Activated T-cell treated with anti-CD3 and anti-CD28 coated beads, Interleukin-2, amount 50 U/mL, for 1 hour (primary cell): ENCODE data around the gene SORBS2.

ENCODE experiments used
- DNase-seq: peaks from one replicate; pipeline ENCODE4 v3.0.0-alpha.2; 2020

SORBS2 gene

DNA sequence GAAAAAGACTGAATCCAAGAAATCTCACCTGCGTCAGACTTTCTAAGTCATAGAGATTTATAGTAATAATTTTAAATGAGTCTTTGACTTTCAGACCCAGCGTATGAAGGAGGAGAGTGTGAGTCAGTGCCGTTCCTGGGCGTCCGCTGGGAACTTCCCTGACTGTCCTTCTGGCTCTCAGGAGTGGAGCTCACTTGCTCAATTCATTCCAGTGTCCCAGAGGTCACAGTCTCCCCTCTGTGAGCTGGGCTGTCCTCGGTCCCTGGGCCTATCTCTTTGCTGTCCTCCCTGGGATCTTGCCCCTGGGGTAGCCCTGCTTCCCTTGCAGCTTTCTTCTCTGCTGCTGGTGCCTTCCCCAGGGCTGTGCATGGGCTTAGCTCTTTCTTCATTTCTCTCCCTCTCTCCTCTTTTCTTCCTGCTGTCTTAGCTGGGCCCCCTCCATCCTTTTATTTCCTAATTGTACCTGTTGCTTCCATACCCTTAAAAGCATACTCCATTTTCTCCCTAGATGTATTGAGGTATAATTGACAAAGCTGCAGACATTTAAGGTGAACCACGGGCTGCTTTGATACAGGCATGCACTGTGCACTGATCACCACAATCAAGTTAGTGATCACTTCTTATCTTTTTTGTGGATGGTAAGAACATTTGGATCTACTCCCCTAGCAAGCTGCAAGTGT, 11.6 kb downstream of the SORBS2 start:
- no peak for DNase-seq

- no peak for DNase-seq
These were observed 12.6 kb downstream of the SORBS2 start for GRCh38 chr4:185799442-185799841.

DNA sequence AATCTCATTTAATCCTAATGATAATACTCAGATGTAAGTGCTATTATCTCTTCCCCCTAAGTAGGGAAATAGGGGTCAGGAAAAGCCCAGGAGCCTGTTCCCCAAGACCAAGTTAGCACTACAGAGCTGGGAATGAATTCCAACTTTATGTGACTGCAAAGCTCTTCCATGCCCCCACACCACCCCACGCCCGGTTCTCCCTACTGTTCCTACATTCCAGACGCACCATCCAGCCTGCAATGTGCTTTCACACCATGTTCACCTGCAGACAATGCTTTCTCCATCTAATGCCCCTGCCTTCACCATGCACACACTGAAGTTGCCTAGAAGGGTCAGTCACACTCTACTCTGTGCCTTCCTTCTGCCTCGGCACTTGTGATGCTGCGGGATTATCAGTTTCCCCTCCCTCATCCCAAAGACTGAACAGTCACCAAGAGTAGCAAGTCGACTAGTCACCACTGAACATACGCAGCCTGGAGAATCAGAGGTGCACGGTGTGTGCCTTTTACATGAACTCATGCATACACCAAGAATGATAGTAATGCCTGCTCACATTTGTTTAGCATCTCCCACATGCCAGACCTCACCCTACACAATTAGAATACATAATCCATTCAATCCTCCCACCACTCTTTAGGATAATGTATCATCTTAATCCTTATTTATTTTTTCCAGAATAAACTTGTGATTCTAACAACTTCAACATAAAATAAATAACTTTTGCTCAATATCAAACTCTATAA, 14.2 kb downstream of the SORBS2 start:
- DNase-seq, result no peak

DNA sequence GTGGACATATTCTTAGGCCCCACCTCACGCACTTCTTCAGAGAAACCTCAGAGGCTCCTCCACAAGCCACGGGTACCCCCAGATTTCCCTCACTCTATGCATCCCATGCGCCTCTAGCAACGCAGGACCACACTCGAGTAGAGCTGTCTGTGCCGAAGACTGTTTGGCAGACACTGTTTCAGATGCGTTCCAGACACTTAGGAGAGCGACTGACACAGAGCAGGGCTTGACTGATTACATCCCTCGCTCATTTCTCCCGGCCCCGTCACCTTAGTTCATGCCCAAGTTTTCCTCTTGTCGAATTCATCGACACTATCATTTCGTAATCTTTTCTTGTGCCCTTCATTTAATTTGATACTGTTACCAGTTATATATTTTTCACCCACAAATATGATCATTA, 15.0 kb downstream of the SORBS2 start:
- no peak for DNase-seq

- no peak for DNase-seq
These were observed 15.8 kb downstream of the SORBS2 start for GRCh38 chr4:185796176-185796575.

GRCh38 chr4:185794637-185795036, 17.4 kb downstream of the SORBS2 start:
- no peak for DNase-seq

DNA sequence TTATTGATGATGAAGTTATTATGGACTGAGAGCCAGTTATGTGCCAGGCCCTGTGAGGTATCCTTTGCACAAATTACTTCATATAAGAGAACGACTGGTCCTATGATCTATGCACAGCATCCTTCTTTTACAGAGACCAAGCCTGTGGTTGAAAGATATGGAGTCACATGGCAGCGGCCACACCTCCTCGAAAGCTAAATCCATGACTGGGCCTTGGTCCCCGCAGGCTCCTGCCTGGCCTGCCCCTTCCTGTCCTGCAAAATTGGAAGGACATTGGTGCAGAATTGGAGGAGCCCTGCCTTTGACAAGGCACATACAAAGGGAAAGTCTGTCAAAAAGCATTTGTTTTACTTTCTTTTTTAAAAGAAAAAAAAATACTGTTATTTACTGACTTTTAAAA, 18.3 kb downstream of the SORBS2 start:
- DNase-seq, result no peak

DNA sequence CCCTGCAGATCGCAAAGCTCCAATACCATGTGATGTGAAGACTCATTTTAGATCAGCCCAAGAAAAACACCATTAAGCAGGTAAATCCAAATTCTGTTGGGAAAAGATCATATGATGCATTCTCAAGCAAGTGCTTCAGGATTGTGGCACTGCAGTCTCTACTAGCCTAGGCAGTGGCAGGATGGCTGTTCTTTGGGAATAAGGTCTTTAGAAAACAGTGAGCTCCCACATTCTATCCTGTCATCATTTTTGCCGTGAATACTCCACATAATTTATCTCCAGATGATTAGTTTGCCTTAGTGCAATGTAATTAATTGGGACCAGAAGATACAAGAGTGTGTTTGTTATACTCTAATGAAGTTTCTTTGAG, 18.9 kb downstream of the SORBS2 start:
- DNase-seq, result no peak

- DNase-seq, result no peak
These were observed 19.4 kb downstream of the SORBS2 start for GRCh38 chr4:185792384-185793115.

DNA sequence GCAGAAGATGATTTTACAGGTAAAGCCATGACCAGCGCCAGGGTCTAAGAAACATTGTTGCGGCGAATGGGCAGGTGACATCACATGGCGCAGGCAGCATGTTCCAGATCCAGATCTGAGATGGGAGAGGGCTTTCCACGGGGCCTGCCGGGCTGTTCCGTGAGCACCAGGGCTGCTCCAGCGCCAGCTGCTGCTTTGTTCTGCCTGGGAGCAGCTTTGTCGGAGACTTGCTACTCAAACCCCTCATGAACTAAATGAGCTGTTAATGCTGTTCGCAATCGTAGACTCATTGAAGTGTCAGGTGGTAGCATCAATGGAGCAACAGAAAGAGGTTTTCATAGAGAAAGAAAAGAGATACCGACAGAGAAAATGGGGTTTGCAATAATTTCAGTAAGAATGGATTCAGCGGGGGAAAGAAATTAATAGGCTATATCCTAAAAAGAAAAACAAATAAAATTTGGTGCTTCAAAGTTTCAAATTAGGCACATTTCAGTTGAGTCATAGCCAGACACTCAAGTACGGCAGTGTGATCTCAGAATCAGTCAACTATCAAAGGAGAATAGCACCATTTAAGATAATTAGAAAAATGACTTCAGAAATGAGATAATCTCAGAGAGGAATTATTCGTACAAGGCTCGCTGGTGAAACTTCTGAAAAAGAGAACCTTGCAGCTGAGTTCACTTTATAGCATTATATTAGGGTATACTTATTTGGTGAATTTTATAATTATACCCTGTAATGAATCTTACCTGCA, 23.9 kb downstream of the SORBS2 start:
- DNase-seq, result no peak

- DNase-seq, result no peak
These were observed 25.6 kb downstream of the SORBS2 start for GRCh38 chr4:185786422-185786821.

DNA sequence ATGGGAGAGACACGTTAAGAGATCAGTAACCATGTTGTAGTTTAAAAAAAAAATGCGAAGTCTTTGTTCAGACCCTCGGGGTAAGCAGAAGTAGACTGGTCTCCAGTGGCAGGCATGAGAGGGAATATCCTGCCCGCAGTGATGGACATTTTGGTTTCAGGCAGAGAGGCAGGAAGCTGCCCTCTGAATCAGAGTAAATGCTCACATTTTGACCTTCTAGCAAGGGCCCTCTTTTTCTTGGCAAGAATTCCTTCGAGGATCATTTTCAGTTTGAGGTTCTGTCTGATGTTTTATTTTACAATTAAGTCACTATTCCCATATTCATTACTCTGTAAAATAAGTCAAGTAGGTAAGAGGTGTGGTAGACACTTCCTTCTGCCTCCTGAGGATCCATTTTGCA, 28.4 kb downstream of the SORBS2 start:
- DNase-seq, result no peak

DNA sequence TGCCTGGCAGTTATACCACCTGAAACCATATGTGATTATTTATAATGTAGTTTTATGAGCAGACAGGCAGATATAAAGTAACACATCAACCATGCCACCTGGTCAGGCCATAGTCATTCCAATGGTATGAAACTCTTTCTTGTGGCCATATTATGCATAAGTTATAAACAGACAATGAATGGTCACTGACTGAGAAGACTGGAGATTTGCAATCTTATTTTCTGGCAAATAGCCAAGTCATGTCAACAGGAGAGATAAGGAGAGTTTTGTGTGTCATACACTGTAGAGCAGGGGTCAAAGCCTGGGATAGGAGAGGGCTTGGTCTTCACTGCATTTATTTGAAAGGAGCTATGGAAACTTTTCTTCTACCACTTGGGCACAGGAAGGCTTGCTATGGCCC, 29.5 kb downstream of the SORBS2 start:
- DNase-seq, result no peak

DNA sequence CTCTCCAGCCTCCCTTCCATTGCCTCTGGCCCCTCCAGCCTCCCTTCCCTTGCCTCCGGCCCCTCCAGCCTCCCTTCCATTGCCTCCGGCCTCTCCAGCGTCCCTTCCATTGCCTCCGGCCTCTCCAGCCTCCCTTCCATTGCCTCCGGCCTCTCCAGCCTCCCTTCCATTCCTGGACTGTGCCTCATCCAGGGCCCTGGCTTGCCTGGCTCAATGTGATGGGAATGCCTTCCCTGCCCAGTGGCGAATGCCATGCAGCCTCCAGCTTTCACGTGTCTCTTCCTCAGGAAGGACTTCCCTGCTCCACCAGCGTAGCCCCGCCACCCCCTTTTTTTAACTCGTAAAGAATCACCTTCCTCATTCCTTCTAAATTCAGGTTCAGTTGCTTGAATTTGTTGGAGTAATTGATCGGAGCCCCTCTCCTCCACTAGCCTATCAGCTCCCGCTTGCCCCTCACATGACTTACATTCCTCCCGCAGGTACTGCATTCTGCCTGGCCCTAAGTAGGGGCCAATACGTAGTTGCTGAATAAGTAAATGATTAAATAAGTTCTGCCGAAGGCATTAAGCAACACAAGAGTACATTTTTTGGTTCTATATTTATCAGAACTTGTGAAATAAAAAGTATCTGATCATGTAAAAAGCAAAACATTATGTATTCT, 30.3 kb downstream of the SORBS2 start:
- DNase-seq, result no peak

- no peak for DNase-seq
These were observed 31.5 kb downstream of the SORBS2 start for GRCh38 chr4:185780472-185780871.

GRCh38 chr4:185779517-185779916, 32.5 kb downstream of the SORBS2 start:
- DNase-seq, result no peak

DNA sequence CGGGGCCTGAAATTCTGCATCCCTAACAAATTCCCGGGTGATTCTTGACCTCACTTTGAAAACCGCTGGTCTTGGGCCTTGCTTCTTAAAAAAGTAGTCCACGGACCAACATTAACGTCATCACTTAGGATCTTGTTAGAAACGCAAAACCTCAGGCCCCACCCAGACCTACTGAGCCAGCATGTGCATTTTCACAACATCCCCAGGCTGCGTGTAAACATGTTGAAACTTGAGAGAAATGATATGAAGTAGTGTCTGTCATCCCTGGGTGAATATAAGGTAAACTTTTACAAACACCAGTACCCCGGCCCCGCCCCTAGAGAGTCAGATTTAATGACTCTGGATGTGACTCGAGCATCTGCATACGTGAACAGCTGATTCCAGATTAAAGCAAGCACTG, 33.7 kb downstream of the SORBS2 start:
- DNase-seq, result no peak

DNA sequence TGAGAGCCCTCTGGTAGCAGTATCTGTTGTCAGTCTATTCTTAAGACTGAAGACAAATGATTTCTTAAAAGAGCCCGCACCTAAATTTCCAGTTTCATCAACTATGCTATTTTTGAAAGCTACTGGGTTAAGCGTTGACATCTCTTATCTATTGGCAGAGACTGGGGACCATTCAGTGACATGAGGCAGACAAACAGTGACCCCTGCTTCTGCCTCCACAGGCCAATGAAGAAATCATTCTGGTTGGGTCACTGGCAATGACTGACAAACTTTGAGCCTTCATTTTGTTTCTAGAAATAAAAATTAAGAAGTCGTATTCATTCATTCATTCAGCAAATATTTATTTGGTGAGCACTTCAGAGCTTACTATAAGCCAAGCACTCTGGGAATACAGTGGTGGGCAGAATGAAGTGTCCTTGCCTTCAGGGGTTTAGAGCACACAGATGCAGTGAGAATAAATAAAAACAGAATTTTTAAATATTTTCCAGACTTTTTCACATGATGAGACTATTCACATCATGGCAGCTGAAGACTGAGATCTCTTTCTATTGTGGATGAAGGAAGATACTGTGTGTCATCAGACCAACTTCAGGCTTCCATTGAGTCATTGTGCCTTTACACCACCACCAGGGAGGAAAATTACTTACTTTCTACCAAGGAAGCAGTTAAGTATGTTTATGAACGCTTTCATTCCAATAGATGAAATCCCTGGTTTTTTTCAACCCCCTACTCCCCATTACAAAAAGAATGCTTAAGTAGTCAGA, 36.0 kb downstream of the SORBS2 start:
- no peak for DNase-seq

GRCh38 chr4:185774845-185775680, 36.9 kb downstream of the SORBS2 start:
- no peak for DNase-seq

GRCh38 chr4:185774131-185774653, 37.8 kb downstream of the SORBS2 start:
- DNase-seq, result no peak

- DNase-seq, result no peak
These were observed 38.6 kb downstream of the SORBS2 start for GRCh38 chr4:185773419-185773818.
